Heart left ventricle (tissue), 13 donors: ENCODE measurements around the gene CDX1.

Source experiments
- POLR2A ChIP-seq, 2 donors: fragments of 450-650 bp; IDR thresholded peaks; one replicate each; pipeline ENCODE4 v1.6.1; 2017; ENCODE audit warnings: antibody characterized with exemption in 2 of 2, mild to moderate bottlenecking in 2 of 2, moderate library complexity in 2 of 2
- TF ChIP-seq, protein P1 (sequence below), 12 donors: fragments of 200-600 bp; sonication (generic) in 4 of 12; IDR thresholded peaks; one replicate each; pipeline versions ENCODE4 v1.5.0 to v1.8.0; 2018 to 2022; ENCODE audit warnings: antibody characterized with exemption in 12 of 12, mild to moderate bottlenecking in 5 of 12
- donor health status: ischemic (EF 13 %, LVEDD 7.1; RV severe dilation, severe dysfunction).
- donor health status: DM: no; HTN: yes; CAD: no.
- donor health status: DM: no; HTN: no; CAD: no.
- donor health status: ischemic (EF 25% LVEDD 6.9; RV normal size, moderate dysfunction).
- donor health status: ischemic (EF 25% LVEDD 5.7; RV mildly dilated, moderate dysfunction).
- donor health status: ischemic (EF 35%, LVEDD 5.7; RV mildly dilated, moderate dysfunction).
- donor health status: nonischemic (EF 11% LVEDD 7.7; RV severe dilation, severe dysfunction).
- donor health status: DM: yes; HTN: yes; CAD: no.
- donor health status: PGD.
- donor health status: ischemic (EF 29% LVEDD 5.4; RV normal size, mild dysfunction).
- donor health status: nonischemic (EF 23%, LVEDD 6.1; RV moderate dilation, normal function).

DNA sequence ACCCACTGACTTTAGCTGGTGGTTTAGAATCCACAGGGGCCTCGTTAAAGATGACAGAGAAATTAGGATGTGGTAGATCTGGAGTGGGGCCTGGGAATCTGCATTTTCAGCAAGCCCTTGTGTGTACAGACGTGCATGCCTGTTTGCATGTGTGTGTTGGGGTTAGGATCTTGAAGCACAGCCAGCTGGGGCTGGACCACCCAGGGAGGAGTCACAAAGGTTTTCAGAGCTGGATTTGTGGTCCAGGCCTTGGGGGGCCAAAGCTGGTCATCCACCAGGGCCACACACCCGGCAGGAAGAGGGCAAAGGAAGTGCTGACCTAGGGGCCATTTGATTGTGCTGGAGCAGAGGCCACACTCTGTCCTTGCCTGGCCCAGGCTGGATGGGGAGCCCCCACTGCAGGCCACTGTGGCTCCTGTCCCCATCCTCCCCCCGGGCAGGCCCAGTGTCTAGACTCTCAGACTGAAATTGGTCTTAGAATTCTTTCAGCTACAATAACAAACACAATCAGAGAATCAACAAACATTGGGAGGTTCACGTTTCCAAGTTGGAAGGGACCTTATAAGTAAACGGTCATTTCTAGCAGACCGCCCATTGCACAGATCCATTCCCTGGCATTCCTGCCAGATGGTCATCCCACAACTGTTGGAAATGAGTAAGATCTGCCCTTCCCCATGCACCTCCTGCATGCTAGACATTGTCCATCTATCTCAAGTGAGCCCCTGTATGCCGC is 10.3 kb downstream of the CDX1 start:
- TF ChIP-seq, protein P1, sequence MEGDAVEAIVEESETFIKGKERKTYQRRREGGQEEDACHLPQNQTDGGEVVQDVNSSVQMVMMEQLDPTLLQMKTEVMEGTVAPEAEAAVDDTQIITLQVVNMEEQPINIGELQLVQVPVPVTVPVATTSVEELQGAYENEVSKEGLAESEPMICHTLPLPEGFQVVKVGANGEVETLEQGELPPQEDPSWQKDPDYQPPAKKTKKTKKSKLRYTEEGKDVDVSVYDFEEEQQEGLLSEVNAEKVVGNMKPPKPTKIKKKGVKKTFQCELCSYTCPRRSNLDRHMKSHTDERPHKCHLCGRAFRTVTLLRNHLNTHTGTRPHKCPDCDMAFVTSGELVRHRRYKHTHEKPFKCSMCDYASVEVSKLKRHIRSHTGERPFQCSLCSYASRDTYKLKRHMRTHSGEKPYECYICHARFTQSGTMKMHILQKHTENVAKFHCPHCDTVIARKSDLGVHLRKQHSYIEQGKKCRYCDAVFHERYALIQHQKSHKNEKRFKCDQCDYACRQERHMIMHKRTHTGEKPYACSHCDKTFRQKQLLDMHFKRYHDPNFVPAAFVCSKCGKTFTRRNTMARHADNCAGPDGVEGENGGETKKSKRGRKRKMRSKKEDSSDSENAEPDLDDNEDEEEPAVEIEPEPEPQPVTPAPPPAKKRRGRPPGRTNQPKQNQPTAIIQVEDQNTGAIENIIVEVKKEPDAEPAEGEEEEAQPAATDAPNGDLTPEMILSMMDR (IDR thresholded peaks at IDR 0.05): no peak
- no peak for TF ChIP-seq POLR2A (IDR thresholded peaks at IDR 0.05)
